A549 (cell line): ENCODE results near the gene FBXO48. TPM values are rescaled to one million over a fixed set of nuclear protein-coding genes. Genes with fewer than 3 reads are reported as not detected.

Experiments used
- ATAC-seq, 2 experiments: fragments of 200-7000 bp in 1 of 2; fragments of >200 bp in 1 of 2; cut with Nextera tagmentation in 1 of 2; cut with Tn5 transposase in 1 of 2; 3 replicates each; pipeline versions ENCODE4 v1.8.0 to v1.9.1; 2018 to 2020; ENCODE audit warnings: mild to moderate bottlenecking in 1 of 2, moderate library complexity in 1 of 2
- CTCF ChIA-PET: fragments of 300-600 bp; sonication (Branson Sonifier 250); formaldehyde crosslinking; extraction: SDS; loops from one replicate; lab custom pipeline; 2021; ENCODE audit warnings: antibody characterized with exemption, inconsistent platforms; lab: Yijun Ruan, JAX
- POLR2A ChIA-PET: fragments of 350-600 bp; formaldehyde crosslinking; extraction: SDS; loops from one replicate; lab custom pipeline; 2021; ENCODE audit warnings: antibody characterized with exemption, inconsistent platforms; lab: Yijun Ruan, JAX
- DNase-seq, 2 experiments: peaks; one replicate each; pipeline versions ENCODE4 v3.0.0 to v3.0.0-alpha.2; 2011 to 2016; ENCODE audit warnings: low read depth in 1 of 2, low spot score in 1 of 2
- FAIRE-seq: peaks from 2 replicates; lab custom pipeline; 2011; peaks lifted over from hg19 to GRCh38; lab: Jason Lieb, UNC
- H3K27ac ChIP-seq, 2 experiments: fragments of >200 bp; sonication (Bioruptor Twin); formaldehyde crosslinking; 3 replicates each; pipeline ENCODE4 v1.5.1; 2016 to 2017
- H3K4me1 ChIP-seq: fragments of >200 bp; sonication (Bioruptor Twin); formaldehyde crosslinking; 3 replicates; pipeline ENCODE4 v1.6.1; 2016
- H3K4me2 ChIP-seq: fragments of >200 bp; sonication (Bioruptor Twin); formaldehyde crosslinking; 3 replicates; pipeline ENCODE4 v1.6.1; 2016
- H3K4me3 ChIP-seq: fragments of >200 bp; sonication (Bioruptor Twin); formaldehyde crosslinking; 3 replicates; pipeline ENCODE4 v1.5.1; 2016
- H3K9me3 ChIP-seq: fragments of >200 bp; sonication (Bioruptor Twin); formaldehyde crosslinking; 3 replicates; pipeline ENCODE4 v1.6.1; 2016
- CHD2 ChIP-seq: fragments of 150-350 bp; IDR thresholded peaks from 2 replicates; pipeline ENCODE4 v1.6.1; 2014; ENCODE audit warnings: low read length; ENCODE audit not compliant: partially characterized antibody
- CHD4 ChIP-seq: fragments of 200-600 bp; sonication (generic); IDR thresholded peaks from 2 replicates; pipeline ENCODE4 v1.6.1; 2016; ENCODE audit warnings: antibody characterized with exemption, mild to moderate bottlenecking, borderline replicate concordance
- E2F6 ChIP-seq: IDR thresholded peaks from 2 replicates; pipeline ENCODE4 v1.6.1; 2012; ENCODE audit warnings: low read depth, borderline replicate concordance
- FOSB ChIP-seq: fragments of 250-450 bp; sonication (Bioruptor Pico); IDR thresholded peaks from 2 replicates; pipeline ENCODE4 v1.5.0; 2020; ENCODE audit warnings: mild to moderate bottlenecking, moderate library complexity
- FOXS1 ChIP-seq: fragments of 250-450 bp; sonication (Bioruptor Pico); IDR thresholded peaks from 2 replicates; pipeline ENCODE4 v1.5.0; 2020; ENCODE audit warnings: mild to moderate bottlenecking, moderate library complexity
- HMGXB4 ChIP-seq: fragments of 250-450 bp; sonication (Bioruptor Pico); IDR thresholded peaks from 2 replicates; pipeline ENCODE4 v1.5.0; 2021; ENCODE audit warnings: mild to moderate bottlenecking, moderate library complexity, borderline replicate concordance
- HOXB13 ChIP-seq: fragments of 250-450 bp; sonication (Bioruptor Pico); IDR thresholded peaks from 2 replicates; pipeline ENCODE4 v1.5.0; 2020; ENCODE audit warnings: low read depth, mild to moderate bottlenecking, moderate library complexity
- HOXB5 ChIP-seq: fragments of 250-450 bp; sonication (Bioruptor Pico); IDR thresholded peaks from 2 replicates; pipeline ENCODE4 v1.5.0; 2020; ENCODE audit warnings: mild to moderate bottlenecking, moderate library complexity
- KDM1A ChIP-seq: fragments of 200-600 bp; sonication (generic); IDR thresholded peaks from 2 replicates; pipeline ENCODE4 v1.6.1; 2016; ENCODE audit warnings: low read depth, mild to moderate bottlenecking
- KDM5A ChIP-seq: fragments of 200-600 bp; sonication (generic); IDR thresholded peaks from 2 replicates; pipeline ENCODE4 v1.6.1; 2016; ENCODE audit warnings: antibody characterized with exemption, mild to moderate bottlenecking
- MAFK ChIP-seq: fragments of 450-650 bp; IDR thresholded peaks from 2 replicates; pipeline ENCODE4 v1.6.1; 2014; ENCODE audit not compliant: partially characterized antibody
- MAX ChIP-seq: IDR thresholded peaks from 2 replicates; pipeline ENCODE4 v1.6.1; 2012
- MYC ChIP-seq: IDR thresholded peaks from 2 replicates; pipeline ENCODE4 v1.6.1; 2012; ENCODE audit warnings: mild to moderate bottlenecking, inconsistent platforms, low read length, improper control_type of control experiment, borderline replicate concordance
- NFE2L2 ChIP-seq: fragments of 150-350 bp; conservative IDR thresholded peaks from 2 replicates; pipeline ENCODE4 v1.6.1; 2014; ENCODE audit warnings: low read length
- PHF8 ChIP-seq: fragments of 200-600 bp; sonication (generic); IDR thresholded peaks from 2 replicates; pipeline ENCODE4 v1.6.1; 2016; ENCODE audit warnings: low read depth, mild to moderate bottlenecking, antibody characterized with exemption, moderate library complexity, borderline replicate concordance
- POLR2AphosphoS2 ChIP-seq: conservative IDR thresholded peaks from 2 replicates; pipeline ENCODE4 v1.6.1; 2012; ENCODE audit warnings: low read length, improper control_type of control experiment, inconsistent platforms
- RAD21 ChIP-seq, 2 experiments: fragments of >200 bp in 1 of 2; sonication (Bioruptor Twin) in 1 of 2; formaldehyde crosslinking in 1 of 2; IDR thresholded peaks in 1 of 2; conservative IDR thresholded peaks in 1 of 2; 2 replicates in 1 of 2; 3 replicates in 1 of 2; pipeline ENCODE4 v1.6.1; 2012 to 2018; ENCODE audit warnings: inconsistent platforms in 1 of 2
- RNF2 ChIP-seq: fragments of 200-600 bp; sonication (generic); IDR thresholded peaks from 2 replicates; pipeline ENCODE4 v1.6.1; 2016; ENCODE audit warnings: low read depth, mild to moderate bottlenecking, antibody characterized with exemption, moderate library complexity, borderline replicate concordance
- SMC3 ChIP-seq: fragments of >200 bp; sonication (Bioruptor Twin); formaldehyde crosslinking; IDR thresholded peaks from 3 replicates; pipeline ENCODE4 v1.6.1; 2018; ENCODE audit warnings: inconsistent platforms
- TFCP2L1 ChIP-seq: fragments of 250-450 bp; sonication (Bioruptor Pico); IDR thresholded peaks from 2 replicates; pipeline ENCODE4 v1.5.0; 2021; ENCODE audit warnings: mild to moderate bottlenecking
- TP53 ChIP-seq: fragments of 250-450 bp; sonication (Bioruptor Pico); IDR thresholded peaks from 2 replicates; pipeline ENCODE4 v1.5.0; 2021; ENCODE audit warnings: mild to moderate bottlenecking, moderate library complexity
- ZFP36 ChIP-seq: fragments of 450-650 bp; IDR thresholded peaks from 2 replicates; pipeline ENCODE4 v1.6.1; 2014; ENCODE audit warnings: borderline replicate concordance; ENCODE audit not compliant: partially characterized antibody
- WGBS: methylation state at CpG from one replicate; pipeline ENCODE4 v1.1.6; 2017; ENCODE audit errors: missing lambda C conversion rate; 5-methylcytosine and 5-hydroxymethylcytosine counted together
- polyA plus RNA-seq, 4 experiments: library from polyadenylated mRNA; depleted of rRNA in 3 of 4; stranded (reverse); fragments of >200 nt; fragmentation: RNase III in 1 of 4; extraction: RNeasy Plus Mini Kit Qiagen cat#74134 plus additional on column Dnase treatment in 1 of 4; gene quantifications; 2 replicates in 3 of 4; 3 replicates in 1 of 4; pipeline ENCODE4 v1.2.3, GENCODE V29; 2011 to 2017

FBXO48 gene
- polyA plus RNA-seq, 2 of the 4 experiments (the other 2 are of a cell fraction) = 0.72 to 2.1 TPM

GRCh38 chr2:68516051-68516955 lies 49.2 kb upstream of the FBXO48 start:
- Histone ChIP-seq H3K4me1 (no peaks in the 10 kb centered on the region), H3K4me2 (no peak overlapping the region), H3K4me3 (no peak overlapping the region), H3K9me3 (no peaks in the 10 kb centered on the region), H3K27ac (no peak overlapping the region)
- WGBS = 80% methylated on average over 5 of the region's 5 CpGs
- TF ChIP-seq TFCP2L1 (CRISPR knock-in tag) (no peak), E2F6 (no peak), MYC (no peak), MAFK (no peak), KDM5A (no peak), KDM1A (no peak), TP53 (no peak), HOXB13 (CRISPR knock-in tag) (no peak), RNF2 (no peak)
- ChIA-PET POLR2A (no interaction called here), CTCF (interaction anchor here (0.9 kb wide), 1 partner anchor 79 kb away, joined by 3 read pairs; no protein-coding TSS in a partner anchor)
- DNase-seq (no peak), ATAC-seq (no peak), FAIRE-seq (no peak)

- no peak for DNase-seq
- ChIA-PET POLR2A (no interaction called here), CTCF (interaction anchor here (1.1 kb wide), 1 partner anchor 410 kb away, joined by 3 read pairs; no protein-coding TSS in a partner anchor)
- no peak for FAIRE-seq
- ATAC-seq = no peak
- H3K27ac ChIP-seq = no peak overlapping the region
- no peaks in the 10 kb centered on the region for H3K4me1 ChIP-seq
- TF ChIP-seq FOXS1 (CRISPR knock-in tag) = no peak
- no peak for TF ChIP-seq E2F6
- no peak for TF ChIP-seq PHF8
- TF ChIP-seq CHD4 = no peak
- no peak for TF ChIP-seq POLR2AphosphoS2
- no peak for TF ChIP-seq ZFP36
- no peak for TF ChIP-seq HMGXB4 (CRISPR knock-in tag)
- TF ChIP-seq NFE2L2 = no peak
- no peak for TF ChIP-seq KDM5A
- TF ChIP-seq RAD21 (conservative IDR thresholded peaks at IDR 0.05 in 1 of 2, IDR thresholded peaks at IDR 0.05 in 1 of 2) = no peak
- no peak for TF ChIP-seq HOXB5 (CRISPR knock-in tag)
- TF ChIP-seq SMC3 = no peak
- no peak for TF ChIP-seq MAX
- no peak for TF ChIP-seq CHD2
- TF ChIP-seq FOSB (CRISPR knock-in tag) = no peak
- no peaks in the 10 kb centered on the region for H3K9me3 ChIP-seq
- no peak overlapping the region for H3K4me2 ChIP-seq
- 10% methylated on average over 2 of the region's 2 CpGs for WGBS
- H3K4me3 ChIP-seq = no peak overlapping the region
Observed at GRCh38 chr2:68514316-68514929, 47.3 kb upstream of the FBXO48 start.
